ENCODE measurements around the gene HSPB1.
"Not testable (repeated sequence)": the region's sequence is repeated elsewhere in the genome, so short reads cannot be mapped to it uniquely, and the experiment has no call there.

Gene HSPB1

GRCh38 chr7:76302347-76303201 lies at the start of gene HSPB1:
Gene HSPB1 (plus strand): TSS chr7:76302673. CDS start chr7:76302713, 40 bp downstream.
- DNase-seq, result peak; percentile 57

GRCh38 chr7:76254781-76255180 lies 47.7 kb upstream of the HSPB1 start:
- DNase-seq, result no peak

- DNase-seq, result no peak
Measured at GRCh38 chr7:76257973-76258372, 44.5 kb upstream of the HSPB1 start.

- no peak for DNase-seq
Measured at GRCh38 chr7:76259124-76260093, 43.1 kb upstream of the HSPB1 start.

GRCh38 chr7:76260171-76260703 lies 42.2 kb upstream of the HSPB1 start:
- DNase-seq, result peak; percentile 72

GRCh38 chr7:76261329-76261728 lies 41.1 kb upstream of the HSPB1 start:
- no peak for DNase-seq

GRCh38 chr7:76261931-76262330 lies 40.5 kb upstream of the HSPB1 start:
- DNase-seq, result no peak

- DNase-seq, result peak; percentile 15
Measured at GRCh38 chr7:76262683-76263402, 39.6 kb upstream of the HSPB1 start.

- no peak for DNase-seq
Measured at GRCh38 chr7:76265299-76265698, 37.2 kb upstream of the HSPB1 start.

GRCh38 chr7:76267107-76267893 lies 35.2 kb upstream of the HSPB1 start:
- DNase-seq, result no peak

GRCh38 chr7:76267894-76268183 lies 34.6 kb upstream of the HSPB1 start:
- DNase-seq, result no peak

- DNase-seq, result no peak
Measured at GRCh38 chr7:76268376-76268775, 34.1 kb upstream of the HSPB1 start.

GRCh38 chr7:76269895-76270294 lies 32.6 kb upstream of the HSPB1 start:
- no peak for DNase-seq

- DNase-seq, result not testable (repeated sequence)
Measured at GRCh38 chr7:76271384-76271783, 31.1 kb upstream of the HSPB1 start.

- DNase-seq, result no peak
Measured at GRCh38 chr7:76272142-76272541, 30.3 kb upstream of the HSPB1 start.

- no peak for DNase-seq
Measured at GRCh38 chr7:76272851-76273497, 29.5 kb upstream of the HSPB1 start.

- no peak for DNase-seq
Measured at GRCh38 chr7:76273503-76273902, 29.0 kb upstream of the HSPB1 start.

GRCh38 chr7:76278540-76278939 lies 23.9 kb upstream of the HSPB1 start:
- no peak for DNase-seq

GRCh38 chr7:76280408-76280807 lies 22.1 kb upstream of the HSPB1 start:
- DNase-seq, result no peak

- no peak for DNase-seq
Measured at GRCh38 chr7:76281006-76281705, 21.3 kb upstream of the HSPB1 start.

Measured in NCI-H1417 treated with DMSO at 0.1 percent for 48 hours (cell line).